Activated CD8-positive, alpha-beta memory T cell treated with anti-CD3 and anti-CD28 coated beads, Interleukin-2, amount 50 U/mL, for 24 hours (primary cell): Measurements from ENCODE around the gene EXOSC7.

Experiments
- DNase-seq: peaks from one replicate; pipeline ENCODE4 v3.0.0-alpha.2; 2020; ENCODE audit errors: extremely low read depth

Gene EXOSC7

DNA sequence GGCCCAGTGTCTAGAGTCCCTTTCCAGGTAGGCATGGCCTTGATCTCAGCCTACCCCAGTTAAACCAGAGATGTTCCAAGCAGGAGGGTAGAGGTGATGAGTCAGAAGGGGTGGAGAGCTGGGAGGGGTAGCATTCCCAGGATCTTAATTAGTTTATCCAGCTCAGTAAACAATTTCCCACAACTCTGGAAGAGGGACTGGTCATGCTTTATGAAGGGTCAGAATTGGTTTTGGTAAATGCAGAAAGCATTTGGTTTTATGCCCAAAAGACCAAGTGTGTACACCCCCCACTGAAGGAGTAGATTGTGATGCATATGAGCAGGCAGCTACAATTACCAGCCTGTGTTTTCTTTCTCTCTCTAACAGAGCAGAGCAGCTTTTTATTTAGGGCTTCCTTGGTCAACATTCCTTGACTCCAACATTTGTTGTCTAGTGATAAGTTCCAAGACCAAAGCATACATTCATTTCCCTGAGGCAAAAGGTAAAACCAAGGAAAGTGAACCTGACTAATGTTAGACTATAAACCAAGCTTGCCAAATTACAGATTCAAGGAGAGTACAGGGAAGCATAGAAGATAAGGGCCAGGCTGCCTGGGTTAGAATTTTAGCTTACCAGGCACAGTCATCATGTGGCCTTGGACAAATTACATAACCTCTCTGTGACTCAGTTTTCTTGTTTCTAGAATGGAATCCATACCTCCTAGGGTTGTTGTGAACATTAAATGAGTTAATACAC lies 17.6 kb downstream of the EXOSC7 start:
- no peak for DNase-seq

GRCh38 chr3:44995142-44995770 lies 19.2 kb downstream of the EXOSC7 start:
- DNase-seq, result no peak

- DNase-seq, result no peak
These were observed 20.5 kb downstream of the EXOSC7 start for GRCh38 chr3:44996556-44996969.

DNA sequence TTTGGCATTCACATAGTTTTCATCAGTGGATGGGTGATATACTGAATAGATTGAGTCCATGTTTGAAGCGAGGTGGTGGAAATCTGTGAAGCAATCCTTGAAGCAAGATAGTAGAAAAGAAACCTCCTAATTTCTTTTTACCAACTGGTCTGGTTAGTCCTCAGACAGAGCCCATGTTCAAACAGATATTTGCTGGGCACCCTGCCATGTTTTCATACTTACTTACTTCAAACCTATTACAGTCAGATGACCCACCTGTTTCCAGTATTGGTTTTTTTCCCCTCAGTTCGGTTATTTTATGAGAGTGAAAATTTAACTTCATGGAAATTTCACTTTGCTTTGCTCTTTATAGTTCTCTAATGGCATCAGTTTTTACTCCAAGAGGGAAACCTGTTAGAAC lies 23.7 kb downstream of the EXOSC7 start:
- DNase-seq, result no peak

DNA sequence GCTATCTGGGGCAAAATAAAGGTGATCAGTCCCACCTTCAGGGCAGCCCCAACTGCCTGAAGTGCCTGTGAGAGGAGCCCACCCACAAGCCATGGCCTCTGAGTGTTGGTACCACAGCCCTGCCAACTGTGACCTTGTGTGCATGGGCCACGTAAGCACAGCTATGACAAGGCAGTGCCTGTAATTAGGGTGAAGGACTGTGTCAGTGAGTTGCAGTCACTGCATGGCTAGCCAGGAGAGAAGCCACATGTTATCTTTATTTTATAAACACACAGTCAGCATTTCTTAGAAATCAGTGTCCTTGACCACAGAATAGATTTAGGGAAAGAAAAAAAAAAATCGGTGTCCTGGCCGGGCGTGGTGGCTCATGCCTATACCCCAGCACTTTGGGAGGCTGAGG lies 24.8 kb downstream of the EXOSC7 start:
- DNase-seq, result no peak

DNA sequence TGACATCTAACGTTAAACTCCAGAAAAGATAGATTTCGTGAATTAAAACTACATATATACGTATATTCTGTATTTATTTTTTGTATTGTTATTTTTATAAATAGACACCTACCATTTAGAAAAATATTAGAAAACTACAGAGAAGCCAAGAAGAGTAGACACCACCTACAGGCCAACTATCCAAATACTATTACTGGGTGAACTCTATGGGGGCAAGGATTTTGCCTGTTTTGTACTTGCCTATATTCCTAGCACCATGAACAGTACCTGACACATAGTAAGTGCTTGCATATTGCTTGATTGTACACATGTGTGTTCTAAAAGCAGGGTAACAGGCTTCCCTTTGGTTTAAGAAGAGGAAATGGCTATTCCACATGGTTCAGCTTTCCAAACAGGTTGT lies 25.7 kb downstream of the EXOSC7 start:
- DNase-seq, result no peak

DNA sequence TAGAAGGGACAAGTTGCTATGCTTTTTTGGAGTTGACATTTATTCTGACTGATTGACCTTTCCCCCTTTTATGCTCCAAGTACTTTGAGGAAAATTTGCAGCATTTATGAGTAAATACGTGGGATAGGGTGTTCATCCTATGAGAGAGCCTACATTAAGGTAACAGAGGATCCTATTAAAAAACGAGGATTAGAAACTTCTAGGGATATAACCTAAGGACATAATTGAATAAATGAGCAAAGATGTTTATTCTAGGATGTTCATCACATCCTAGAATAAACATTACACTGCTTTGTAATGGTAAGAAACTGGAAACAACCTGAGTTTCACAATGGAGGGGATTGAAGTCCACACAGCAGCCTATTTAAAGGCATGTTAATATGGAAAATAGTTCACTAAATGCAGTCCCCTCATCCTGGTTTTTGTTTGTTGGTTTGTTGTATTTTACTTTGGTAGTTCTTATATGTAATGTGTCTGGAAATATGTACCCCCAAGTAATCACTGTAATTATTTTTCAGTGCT lies 26.2 kb downstream of the EXOSC7 start:
- no peak for DNase-seq

- DNase-seq, result no peak
These were observed 26.7 kb downstream of the EXOSC7 start for GRCh38 chr3:45002720-45003119.

GRCh38 chr3:45003406-45003805 lies 27.4 kb downstream of the EXOSC7 start:
- DNase-seq, result no peak

DNA sequence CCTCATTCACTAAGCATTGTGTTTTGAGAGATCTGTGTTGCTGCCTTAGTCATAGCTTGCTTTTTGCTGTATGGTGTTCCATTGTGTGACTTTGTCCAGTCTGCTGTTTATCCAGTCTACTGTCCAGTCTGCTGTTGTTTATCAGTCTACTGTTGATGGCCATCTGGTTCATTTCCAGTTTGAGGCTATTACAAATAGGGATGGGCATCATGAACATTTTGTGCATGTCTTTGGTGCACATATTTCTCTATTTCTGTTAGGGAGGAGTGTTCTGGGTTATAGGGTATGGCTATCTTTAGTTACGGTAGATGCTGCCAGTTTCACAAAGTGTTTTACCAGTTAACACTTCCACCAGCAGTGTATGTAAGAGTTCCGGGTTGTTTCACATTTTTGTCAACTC lies 27.8 kb downstream of the EXOSC7 start:
- no peak for DNase-seq

DNA sequence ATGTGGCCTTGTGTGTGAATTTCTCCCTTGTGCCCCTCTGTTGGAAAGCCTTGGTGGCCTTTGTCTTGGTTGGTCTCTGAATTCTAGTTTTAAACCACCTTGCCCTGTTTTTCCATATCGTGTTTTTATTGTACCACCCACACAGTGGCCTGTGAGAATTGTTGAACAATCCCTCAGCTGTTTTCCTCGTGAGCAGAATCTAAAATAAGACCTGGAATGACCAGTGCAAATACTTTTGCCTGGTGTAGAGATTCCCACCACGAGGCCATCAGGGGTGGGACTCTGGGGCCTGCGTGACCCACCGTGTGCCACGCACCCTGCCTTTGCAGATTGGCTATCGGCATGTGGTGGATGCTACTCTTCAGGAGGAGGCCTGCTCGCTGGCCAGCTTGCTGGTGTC lies 31.0 kb downstream of the EXOSC7 start:
- DNase-seq, result no peak

DNA sequence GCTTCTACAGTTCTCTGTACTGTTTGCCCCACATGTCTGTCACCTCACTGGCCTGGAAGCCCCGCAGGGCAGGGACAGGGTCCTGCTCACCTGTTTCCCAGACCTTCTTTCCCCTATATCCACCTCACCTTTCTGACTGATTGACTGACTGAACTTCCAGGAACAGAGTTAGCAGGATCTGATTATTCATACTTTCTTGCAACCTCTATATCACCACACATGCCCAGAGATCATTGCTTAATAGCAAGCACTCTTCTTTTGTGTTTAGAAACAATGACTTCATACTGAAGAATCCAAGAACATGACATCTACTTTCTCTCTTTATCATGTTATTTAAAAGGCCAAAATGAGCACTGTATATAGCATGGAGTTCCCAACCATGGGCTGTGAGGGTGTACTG lies 32.1 kb downstream of the EXOSC7 start:
- DNase-seq, result no peak

GRCh38 chr3:45009868-45010267 lies 33.8 kb downstream of the EXOSC7 start:
- no peak for DNase-seq

- DNase-seq, result no peak
These were observed 34.8 kb downstream of the EXOSC7 start for GRCh38 chr3:45010811-45011333.

DNA sequence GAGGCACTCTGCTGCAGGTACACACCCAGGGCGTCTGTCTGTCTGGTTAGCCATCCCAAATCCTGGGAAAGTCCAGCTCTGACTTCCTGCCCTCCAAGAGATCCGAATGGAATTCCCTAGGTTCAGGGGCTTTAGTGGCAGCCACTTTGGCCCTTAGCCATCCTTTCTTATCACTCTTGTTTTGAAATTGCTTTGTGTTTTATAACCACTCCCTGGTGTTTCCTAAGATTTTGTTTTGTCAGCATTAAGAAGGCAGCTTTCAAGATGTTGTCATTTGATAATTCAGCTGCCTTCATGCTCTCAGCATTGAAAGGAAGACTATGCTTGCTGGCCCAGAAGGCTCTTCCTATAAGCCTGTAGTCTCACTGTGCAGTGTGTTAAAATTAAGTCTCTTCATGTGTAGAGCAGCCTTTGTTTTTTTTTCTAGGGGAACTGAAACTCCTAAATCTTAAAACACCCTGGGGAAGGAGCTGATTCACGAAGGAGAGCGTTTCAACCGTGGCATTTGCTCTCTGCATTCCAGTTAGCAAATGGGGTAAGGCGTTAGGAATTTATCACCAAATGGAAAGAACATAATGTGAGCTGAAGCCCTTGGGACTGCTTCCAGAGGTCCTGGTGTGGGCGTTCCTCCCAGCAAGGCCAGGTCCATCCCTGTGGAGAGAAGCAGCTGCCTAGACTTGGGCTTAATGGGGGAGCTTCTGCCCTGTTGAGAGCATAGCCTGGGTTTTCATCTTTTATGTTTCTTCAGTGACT lies 35.9 kb downstream of the EXOSC7 start:
- no peak for DNase-seq

DNA sequence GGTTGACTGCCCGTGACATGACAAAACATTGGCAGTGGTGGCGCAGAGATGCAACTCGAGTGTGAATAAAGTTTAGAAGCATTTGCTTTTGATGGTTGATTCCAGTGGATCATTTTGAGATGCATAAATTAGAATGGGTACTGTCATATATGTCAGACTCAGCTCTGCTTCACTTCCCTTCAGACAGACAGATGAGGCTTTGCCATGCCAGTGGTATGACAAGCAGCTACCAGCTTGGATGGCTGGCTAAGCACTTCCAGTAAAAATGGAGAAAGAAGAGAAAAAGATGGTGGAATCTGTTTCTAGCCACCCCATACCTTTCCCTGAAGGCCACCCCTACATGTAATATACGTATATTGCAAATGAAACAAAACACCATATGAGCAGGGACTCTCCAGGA lies 36.5 kb downstream of the EXOSC7 start:
- DNase-seq, result no peak

DNA sequence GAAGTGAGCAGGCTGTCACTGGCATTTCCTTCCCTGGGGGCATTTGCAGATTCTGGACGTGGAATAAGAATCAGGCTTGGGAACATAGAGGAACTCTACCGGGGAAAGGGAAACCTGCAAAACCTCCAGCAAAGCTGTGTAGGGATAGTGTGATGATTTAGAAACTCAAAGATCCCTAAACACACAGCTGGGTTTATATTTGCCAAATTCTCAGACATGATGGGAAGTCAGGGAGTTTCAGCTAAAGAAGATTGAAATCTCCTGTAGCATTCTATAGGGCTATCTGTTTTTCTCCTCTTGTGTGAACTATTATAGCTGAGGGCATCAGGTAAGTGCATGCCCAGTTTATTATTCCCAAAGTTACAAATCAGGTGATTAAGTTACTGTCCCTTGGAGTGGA lies 40.9 kb downstream of the EXOSC7 start:
- DNase-seq, result no peak

GRCh38 chr3:45017821-45018220 lies 41.8 kb downstream of the EXOSC7 start:
- no peak for DNase-seq

GRCh38 chr3:45020534-45020933 lies 44.5 kb downstream of the EXOSC7 start:
- DNase-seq, result no peak

DNA sequence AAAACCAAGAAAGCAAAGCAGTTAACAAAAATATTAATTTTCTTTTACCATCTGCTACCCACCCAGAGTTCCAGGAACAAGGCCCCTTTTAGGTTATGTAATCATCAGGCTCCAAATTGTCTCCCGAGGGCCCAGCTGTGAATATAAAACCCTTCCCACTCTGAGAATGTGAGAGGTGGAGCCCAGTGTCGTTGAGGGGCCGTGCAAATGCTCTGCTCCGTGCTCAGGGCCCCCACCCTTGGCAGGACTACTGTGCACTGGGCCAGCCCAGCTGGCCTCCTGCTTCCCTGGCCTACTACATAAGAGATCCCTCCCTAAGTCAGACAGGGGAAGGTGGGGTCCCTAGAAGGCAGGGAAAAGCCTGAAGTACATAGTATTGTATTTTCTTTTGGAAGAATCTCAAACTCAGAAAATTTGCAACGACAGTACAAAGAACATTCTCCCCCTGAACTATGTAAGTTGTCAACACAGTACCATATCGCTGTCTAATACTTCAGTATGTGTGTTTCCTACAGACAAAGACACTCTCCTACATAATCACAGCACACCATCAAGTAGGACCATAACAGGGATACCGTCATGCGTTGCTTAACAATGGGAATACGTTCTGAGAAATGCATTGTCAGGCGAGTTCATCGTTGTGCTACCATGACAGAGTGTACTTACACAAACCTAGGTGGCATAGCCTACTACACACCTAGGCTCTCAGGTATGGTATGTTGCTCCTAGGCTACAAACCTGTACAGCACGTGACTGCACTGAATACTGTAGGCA lies 45.7 kb downstream of the EXOSC7 start:
- DNase-seq, result no peak

GRCh38 chr3:45023675-45024074 lies 47.6 kb downstream of the EXOSC7 start:
- DNase-seq, result no peak
